Hepatocyte (in vitro differentiated cells): Measurements from ENCODE around the gene SMIM41.

ENCODE experiments used
- EZH2 ChIP-seq: fragments of 200-600 bp; sonication (generic); IDR thresholded peaks from 2 replicates; pipeline ENCODE4 v1.6.1; 2016; ENCODE audit warnings: antibody characterized with exemption, mild to moderate bottlenecking, borderline replicate concordance
- EZH2phosphoT487 ChIP-seq: fragments of 200-600 bp; sonication (generic); IDR thresholded peaks from one replicate; pipeline ENCODE4 v1.6.1; 2018; ENCODE audit warnings: antibody characterized with exemption, mild to moderate bottlenecking, low read depth, moderate library complexity; ENCODE audit not compliant: unreplicated experiment, severe bottlenecking
- TF ChIP-seq, protein P1 (sequence below): fragments of 200-600 bp; sonication (generic); IDR thresholded peaks from 2 replicates; pipeline ENCODE4 v1.5.1; 2016; ENCODE audit warnings: antibody characterized with exemption, mild to moderate bottlenecking; ENCODE audit not compliant: poor library complexity

DNA sequence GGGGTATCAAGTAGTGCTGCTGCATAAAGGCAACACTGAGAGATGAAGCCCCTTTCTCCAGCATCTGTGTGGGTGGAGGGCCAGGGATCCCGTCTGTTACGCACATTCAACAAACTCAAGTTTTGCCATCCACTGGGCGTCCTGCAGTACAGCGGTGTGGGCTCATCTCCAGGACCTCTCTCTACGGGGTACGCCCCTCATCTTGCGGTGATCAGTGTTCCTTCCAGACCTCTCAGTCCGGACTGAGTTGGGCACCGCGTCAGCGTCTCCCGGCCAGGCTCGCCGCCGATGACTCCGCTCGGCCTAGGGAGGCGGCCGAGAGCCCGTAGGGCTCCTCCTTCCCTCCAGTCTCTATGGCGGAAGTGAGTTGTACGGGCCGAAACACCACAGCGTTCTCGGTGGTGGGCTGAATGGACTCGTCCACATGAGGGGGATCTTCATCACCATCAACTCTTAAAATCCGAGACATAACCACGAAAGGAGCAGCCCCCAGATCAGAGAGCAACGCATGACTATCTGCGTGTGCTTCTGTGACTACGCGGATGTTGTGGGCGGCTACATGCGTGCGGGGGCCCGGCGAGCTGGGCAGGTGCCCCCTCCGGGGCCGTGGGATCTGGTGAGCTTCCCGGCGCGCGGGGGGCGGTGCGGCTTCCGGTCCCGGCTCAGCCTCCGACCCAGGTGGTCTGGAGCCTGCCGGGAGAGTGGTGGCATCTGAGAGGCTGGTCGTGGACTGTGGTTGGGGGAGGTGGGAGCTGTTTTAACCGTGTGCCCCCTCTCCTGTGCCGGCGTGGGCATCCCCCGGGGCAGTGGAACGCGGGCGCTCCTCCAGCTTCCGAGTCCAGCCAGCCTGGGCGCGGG lies 9.9 kb upstream of the SMIM41 start, which contains the start of gene ATG101:
- TF ChIP-seq, protein P1, sequence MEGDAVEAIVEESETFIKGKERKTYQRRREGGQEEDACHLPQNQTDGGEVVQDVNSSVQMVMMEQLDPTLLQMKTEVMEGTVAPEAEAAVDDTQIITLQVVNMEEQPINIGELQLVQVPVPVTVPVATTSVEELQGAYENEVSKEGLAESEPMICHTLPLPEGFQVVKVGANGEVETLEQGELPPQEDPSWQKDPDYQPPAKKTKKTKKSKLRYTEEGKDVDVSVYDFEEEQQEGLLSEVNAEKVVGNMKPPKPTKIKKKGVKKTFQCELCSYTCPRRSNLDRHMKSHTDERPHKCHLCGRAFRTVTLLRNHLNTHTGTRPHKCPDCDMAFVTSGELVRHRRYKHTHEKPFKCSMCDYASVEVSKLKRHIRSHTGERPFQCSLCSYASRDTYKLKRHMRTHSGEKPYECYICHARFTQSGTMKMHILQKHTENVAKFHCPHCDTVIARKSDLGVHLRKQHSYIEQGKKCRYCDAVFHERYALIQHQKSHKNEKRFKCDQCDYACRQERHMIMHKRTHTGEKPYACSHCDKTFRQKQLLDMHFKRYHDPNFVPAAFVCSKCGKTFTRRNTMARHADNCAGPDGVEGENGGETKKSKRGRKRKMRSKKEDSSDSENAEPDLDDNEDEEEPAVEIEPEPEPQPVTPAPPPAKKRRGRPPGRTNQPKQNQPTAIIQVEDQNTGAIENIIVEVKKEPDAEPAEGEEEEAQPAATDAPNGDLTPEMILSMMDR = peak; percentile 67
- no peak for TF ChIP-seq EZH2
- no peak for TF ChIP-seq EZH2phosphoT487
